Prostate gland (tissue), 2 donors: ENCODE data around the gene SMYD3.

ENCODE experiments used
- CTCF ChIP-seq, 4 experiments: fragments of 200-600 bp in 2 of 4; fragments of 450-650 bp in 2 of 4; sonication (generic) in 2 of 4; IDR thresholded peaks; 1 replicate in 3 of 4; 2 replicates in 1 of 4; pipeline ENCODE4 v1.5.1; 2016 to 2019; ENCODE audit warnings: antibody characterized with exemption in 4 of 4, mild to moderate bottlenecking in 2 of 4, moderate library complexity in 2 of 4
- POLR2A ChIP-seq: fragments of 450-650 bp; IDR thresholded peaks from one replicate; pipeline ENCODE4 v1.6.1; 2016; ENCODE audit warnings: antibody characterized with exemption, mild to moderate bottlenecking

GRCh38 chr1:245903851-245904250 is 603.2 kb downstream of the SMYD3 start:
- TF ChIP-seq CTCF (IDR thresholded peaks at IDR 0.05) (no peak), POLR2A (no peak)
